Fibroblast of skin of scalp (primary cell): ENCODE data around the gene TEX2.
"Not testable (repeated sequence)": the region's sequence is repeated elsewhere in the genome, so short reads cannot be mapped to it uniquely, and the experiment has no call there.

Source experiments
- DNase-seq: peaks from one replicate; pipeline ENCODE4 v3.0.0-alpha.2; 2013

The TEX2 gene

DNA sequence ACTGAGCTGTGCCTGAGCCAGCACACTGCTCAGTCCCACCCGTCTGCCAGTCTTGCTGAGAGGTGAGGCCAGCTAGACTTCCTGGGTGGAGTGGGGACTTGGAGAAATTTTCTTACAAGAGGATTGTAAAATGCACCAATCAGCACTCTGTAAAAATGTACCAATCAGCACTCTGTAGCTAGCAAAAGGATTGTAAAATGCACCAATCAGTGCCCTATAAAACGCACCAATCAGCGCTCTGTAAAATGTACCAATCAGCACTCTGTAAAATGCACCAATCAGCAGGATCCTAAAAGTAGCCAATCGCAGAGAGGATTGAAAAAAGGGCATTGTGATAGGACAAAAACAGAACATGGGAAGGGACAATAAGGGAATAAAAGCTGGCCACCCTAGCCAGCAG lies 84.0 kb downstream of the TEX2 start:
- DNase-seq = not testable (repeated sequence)

DNA sequence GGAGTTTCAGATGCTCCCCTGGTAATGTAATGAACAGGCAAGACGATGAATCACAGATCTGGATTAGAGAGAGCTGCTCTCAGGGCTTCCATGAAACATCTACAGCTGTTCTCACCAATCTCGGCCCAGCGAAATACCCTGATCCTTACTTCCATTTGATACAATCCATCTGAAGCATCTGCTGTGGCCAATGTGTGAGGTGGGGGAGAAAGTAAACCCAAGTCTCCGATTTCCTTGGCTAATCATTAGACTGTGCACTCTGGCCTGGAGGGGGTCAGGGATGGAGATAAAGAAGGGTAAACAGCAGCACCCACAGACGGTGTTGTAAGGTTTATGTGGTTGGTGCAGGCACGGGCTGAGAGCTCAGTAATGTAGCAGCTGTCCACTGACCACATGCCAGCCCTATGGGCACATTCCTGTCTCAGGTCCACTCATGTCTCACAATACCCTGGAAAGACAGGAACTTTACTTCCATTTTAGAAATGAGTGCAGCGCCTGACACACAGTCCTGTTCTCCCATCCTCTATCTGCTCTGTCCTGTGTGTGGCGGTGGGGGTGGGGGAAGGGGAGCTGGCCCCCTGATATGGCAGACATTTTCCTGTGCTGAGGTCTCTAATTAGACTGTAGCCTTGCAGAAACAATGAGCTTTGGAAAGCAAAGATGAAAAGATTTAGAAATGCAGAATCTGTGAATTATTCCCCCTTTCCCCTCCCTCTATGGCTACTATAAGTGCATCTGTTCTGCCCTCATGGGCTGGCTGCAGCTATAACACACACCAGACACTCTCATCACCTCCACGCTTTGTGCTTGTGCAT lies 84.8 kb downstream of the TEX2 start:
- DNase-seq = no peak

DNA sequence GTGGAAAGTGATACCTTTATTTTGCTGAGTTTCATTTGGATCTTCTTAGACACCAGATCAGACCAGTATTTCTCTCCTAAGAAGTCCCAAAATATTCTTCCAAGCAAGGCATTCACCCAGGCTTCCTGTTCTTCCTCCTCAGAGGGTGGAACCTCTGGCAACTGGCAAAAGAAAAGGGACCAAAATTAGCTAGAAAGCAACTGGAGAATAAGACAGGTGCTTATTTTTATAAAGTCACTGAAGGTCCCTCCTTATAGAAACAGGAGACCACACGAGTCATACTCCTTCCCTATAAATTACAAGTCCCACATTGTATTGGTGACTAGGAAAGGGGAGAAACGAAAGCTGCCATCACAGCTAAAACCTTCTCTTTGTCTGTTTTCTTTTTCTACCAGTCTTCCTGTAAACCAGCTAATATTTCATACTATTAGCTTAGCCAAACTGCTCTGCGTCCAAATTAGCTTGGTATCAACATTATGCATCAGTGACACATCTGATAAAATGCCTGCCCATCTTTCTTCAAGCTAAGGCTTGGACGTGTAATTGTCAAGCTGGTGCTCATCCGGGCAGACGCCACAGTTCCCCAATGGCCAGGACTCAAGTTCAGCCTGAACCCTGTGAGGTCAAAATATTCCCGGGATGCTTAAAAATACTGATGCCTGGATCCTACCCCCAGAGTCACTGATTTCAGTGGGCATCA lies 85.6 kb downstream of the TEX2 start:
- DNase-seq = no peak

DNA sequence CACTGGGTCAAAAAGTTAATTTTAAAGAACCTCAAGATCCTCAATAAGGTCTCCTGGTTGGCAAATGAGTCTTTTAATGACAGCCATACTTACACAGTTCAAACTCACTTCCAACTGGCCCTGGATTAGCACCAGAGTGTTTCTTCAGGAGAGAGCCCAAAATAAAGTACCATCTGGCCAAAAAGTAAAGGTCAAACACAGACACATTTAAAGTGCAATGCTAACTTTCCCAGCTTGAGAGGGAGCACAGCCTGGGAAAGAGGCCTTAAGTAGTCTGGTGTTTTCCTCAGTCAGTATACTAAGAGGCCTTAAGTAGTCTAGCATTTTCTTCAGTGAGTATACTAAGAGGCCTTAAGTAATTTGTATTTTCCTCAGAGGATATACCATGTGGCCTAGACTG lies 86.5 kb downstream of the TEX2 start:
- no peak for DNase-seq

DNA sequence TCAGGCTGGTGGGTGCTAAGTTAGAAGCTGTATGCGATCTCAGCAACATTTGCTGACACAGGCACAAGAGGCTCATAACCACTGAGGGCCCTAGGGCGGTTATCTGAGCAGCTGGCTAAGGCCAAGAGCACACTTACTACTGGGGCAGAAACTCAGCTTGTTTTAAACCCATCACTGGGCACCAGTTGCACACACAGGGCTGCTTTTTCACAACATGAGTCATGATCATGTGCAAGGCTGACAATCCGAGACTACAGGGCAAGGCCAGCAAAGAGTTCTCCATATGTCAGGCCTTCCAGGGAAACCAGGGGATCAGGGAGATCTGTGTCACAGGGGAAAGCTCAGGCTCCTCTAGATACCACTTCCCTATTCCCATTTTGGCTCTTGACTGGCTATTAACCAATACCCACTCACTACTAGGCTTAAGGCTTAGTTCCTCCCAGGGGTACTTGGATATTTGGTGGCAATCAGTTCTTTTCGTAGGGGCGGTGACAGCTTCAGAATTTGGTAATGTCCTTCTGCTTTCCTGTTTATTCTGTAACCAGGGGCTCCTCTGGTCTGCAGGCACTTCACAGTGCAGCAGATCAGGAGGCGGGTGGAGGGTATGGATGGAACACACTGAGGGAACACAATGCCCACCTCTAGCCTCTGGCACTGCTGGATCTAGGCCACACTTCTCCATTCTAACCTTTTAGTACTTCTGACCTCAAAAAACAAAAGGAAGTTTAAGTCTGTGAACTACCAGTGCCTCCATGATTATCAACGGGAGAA lies 88.2 kb downstream of the TEX2 start:
- DNase-seq = no peak

DNA sequence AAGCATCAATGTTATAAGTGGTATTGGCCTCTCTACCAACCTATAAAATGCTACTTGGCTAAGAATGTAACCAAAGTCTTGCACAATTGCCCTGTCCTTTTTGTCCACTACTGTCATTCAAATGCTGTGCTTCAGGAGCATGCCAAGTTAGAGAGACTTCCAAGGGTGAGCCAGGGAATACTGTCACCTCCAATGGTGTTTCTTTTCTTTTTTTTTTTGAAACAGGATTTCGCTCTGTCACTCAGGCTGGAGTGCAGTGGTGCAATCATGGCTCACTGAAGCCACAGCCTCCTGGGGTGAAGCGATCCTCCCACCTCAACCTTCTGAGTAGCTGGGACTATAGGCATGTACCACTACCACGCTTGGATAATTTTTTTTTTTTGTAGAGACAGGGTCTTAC lies 89.4 kb downstream of the TEX2 start:
- DNase-seq = no peak

DNA sequence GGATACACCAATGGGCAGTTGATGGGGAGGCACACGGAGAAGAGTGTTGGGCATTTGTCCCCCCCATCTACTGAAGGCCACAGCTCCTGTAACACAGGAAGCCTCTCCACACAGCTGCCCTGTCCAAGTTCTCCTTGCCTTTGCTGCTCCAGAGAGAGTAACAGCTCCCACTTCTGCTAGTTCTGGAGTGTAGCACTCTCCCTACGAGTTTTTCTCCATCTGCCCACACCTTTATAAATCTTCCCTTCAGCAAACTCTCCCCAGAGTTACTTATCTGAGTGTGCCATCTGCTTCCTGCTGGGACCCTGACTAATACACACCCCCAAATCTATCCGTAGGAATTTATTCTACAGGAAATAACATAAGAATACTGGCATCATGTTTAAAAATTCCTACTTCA lies 90.5 kb downstream of the TEX2 start:
- no peak for DNase-seq

DNA sequence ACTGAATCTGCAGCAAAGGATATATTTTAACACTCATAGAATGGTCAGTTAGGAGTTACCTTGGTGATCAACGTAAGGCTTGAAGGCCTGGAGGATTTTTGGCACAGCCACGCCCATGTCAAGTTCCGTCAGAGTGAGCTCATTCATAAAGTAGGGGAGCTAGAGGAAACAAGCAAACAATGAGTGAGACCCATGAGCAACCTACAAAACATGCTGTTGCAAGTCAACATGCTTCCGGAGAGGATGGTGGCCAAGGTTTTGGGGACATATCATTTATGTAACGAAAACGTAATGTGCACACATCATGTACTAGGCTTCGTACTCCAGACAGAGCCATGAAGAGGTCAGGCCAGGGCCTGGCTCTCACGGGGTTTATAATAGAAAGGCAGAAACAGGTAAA lies 92.0 kb downstream of the TEX2 start:
- DNase-seq = no peak

DNA sequence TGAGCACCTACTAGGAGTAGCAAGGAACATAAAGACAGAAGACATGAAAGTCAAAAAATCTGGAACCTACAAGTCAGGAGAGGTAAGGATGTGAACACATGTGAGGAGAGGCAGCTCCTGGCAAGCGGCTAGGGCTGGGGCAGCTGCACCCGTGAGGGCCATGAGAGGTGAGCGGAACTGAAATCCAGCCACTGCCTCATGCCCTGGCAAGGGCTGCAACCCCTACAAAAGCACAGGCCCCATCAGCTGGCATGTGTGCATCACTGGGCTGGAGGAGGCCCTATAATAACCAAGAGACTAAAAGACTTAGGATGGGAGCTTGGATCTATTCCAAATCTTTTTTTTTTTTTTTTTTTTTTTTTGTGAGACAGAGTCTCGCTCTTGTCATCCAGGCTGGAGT lies 92.8 kb downstream of the TEX2 start:
- no peak for DNase-seq

DNA sequence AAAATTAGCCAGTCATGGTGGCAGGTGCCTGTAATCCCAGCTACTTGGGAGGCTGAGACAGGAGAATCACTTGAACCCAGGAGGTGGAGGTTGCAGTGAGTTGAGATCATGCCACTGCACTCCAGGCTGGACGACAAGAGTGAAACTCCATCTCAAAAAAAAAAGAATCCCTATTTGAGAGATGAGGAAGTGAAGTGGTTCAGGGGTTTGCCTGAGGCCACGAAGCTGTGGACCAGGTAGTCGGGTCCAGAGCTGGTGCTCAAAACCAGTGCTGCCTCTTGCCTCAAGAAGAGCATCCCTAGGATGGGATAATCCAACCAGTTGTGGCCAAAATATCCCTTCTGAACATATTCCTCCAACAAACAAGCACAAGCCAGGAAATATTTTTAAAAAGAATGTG lies 95.4 kb downstream of the TEX2 start:
- DNase-seq = not testable (repeated sequence)

DNA sequence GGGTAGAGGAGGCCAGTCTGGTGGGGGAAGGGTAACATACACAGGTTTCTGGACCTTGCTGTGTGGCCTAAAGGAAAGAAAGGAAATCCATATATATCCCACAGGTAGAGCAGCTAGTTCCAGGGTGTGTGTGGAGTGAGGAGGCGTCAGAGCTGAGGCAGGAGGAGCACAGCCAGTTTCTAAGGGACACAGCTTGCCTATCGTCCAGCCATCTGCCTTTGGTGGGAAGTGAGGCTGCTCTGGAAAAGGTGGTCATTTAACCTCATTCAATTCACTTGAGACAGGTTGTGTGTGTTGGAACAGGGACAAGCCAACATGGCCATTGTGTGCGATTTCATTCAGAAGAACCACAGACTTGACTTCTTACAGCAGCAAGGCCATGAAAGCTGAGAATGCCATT lies 96.2 kb downstream of the TEX2 start:
- no peak for DNase-seq

DNA sequence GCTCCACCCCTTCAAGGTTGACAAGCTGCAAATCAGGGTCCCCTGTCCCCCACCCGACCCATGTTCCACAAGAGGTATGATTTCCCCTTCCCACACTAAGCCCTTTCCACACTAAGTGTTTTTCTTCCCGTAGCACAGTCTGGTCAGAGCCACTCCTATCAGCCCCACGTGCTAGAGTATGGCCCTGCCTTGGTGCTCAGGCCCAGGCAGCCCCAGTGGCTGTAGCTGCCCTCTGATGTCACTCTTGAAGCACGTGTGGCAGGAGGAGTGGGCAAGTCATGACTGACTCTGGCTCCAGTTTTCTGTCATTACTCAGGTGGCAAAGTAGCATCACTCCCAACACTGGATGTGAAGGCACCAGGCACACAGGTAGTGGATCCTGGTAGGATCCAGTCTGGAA lies 97.7 kb downstream of the TEX2 start:
- DNase-seq = no peak

DNA sequence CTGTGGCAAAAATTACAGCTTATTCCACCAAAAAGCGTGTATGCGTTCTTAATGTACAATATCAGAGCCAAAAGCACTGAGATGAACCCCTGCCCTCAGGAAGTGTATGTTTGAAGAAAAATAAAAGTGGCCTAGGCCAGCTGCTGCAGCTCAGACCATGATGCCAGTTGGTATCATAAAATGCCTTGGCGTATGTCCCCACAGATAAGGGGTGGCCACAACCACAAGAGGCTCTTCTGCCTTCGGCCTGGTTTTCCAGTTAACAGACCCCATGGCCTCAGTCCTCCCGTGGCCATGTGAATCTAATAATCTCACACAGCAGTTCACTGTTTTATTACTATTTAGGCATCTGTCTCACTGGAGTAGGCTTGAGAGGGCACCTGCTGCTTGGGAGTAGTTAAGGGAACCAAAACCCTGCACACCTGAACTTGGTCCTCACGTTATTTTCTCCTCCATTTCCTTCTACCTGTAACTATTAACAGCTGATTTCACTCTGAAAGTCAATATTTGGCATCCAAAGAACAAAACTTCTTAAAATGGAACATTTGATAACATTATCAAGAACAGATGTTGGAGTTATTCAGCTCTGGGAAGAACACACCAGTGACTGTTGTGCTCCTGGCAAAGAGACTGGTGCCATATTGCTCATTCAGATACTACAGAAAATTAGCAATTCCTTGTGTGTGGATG lies 98.3 kb downstream of the TEX2 start:
- DNase-seq = no peak

DNA sequence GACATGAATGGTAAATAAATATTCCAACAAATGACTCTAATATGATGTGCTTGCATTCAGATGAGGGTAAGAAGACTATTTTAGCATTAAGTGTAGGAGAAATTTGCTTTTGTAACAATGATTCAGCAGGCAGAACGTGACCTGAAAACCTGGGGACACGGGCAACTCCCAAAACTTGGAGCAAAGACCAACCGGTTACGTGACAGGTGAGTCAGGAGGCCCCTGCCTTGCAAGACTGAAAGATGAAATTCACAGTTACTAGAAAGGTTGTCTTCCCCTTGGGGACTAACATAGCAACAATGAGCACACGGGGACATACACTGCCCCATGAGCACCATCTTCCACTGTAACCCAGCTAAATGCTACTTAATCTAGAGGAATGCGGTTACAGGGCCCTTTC lies 99.6 kb downstream of the TEX2 start:
- no peak for DNase-seq

DNA sequence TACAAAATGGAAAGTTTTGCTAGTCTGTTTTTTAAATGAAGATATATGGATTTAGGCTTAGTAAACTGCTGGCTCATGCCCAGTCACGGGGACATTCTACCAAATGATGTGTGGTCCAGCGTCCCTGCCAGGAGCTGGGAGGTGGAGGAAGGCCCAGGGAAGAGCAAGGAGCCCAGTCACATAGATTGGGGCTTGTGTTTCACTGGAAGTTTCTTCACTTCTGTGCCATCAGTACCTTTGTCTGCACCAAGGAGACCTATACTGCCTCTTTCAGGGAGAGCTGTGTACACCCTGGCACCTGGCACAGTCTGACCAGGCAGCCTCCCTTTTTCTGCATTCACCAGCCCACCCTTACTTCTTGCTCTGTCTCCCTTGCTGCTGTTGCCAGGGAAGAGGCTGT lies 100.5 kb downstream of the TEX2 start:
- no peak for DNase-seq

DNA sequence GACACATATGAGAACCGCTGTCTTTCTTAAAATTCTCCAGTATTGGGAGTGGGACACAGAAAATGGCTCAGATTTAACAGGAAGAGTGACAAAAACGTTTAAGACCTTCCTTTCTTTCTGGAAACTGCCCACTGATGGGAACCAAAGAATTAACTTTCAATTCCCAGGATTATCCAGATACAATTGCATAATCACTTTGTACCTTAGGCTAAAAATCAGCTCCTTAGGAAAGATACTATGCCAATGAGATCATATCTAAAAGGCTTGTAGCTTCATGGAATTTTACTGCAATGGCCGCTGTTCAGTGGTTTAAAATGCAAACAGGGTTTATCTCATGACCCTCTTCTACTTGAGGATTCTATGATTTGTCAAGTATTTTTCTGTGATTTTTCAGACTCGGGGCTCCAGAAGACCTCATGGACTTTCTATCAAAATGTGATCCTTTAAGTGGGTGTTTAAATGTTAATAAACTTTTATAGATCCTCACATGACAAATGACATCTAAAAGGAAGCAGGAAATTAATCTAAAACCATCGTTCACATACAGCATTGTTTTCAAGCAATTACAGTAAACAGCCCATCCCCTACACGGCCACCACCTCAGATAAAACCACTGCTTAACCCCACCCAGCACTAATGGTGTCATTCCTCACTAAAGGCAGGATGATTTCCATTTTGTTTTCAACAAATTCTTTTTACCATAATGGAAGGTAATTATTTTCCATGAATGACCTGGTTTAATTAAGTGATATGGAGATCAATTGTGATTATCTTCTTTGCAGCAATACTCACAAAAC lies 101.5 kb downstream of the TEX2 start:
- DNase-seq = no peak

DNA sequence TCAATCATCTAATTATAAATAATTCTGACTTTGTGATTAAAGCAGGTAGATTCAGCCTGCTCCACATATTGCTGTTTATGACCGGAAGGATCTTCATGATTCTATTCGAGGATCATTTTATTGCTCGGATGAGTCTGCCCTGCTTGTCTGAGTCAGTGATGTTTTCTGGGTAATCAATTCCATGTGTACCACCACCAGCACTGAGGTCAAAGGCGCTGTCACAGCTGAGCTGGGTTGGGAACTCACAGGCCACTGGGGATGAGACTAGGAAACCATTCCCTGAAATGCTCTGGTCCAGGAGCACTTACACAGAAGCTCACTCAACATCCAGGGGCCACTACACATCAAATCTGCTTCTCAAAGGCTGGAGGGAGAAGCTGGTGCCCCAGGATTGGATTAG lies 102.7 kb downstream of the TEX2 start:
- peak; percentile 50 for DNase-seq

DNA sequence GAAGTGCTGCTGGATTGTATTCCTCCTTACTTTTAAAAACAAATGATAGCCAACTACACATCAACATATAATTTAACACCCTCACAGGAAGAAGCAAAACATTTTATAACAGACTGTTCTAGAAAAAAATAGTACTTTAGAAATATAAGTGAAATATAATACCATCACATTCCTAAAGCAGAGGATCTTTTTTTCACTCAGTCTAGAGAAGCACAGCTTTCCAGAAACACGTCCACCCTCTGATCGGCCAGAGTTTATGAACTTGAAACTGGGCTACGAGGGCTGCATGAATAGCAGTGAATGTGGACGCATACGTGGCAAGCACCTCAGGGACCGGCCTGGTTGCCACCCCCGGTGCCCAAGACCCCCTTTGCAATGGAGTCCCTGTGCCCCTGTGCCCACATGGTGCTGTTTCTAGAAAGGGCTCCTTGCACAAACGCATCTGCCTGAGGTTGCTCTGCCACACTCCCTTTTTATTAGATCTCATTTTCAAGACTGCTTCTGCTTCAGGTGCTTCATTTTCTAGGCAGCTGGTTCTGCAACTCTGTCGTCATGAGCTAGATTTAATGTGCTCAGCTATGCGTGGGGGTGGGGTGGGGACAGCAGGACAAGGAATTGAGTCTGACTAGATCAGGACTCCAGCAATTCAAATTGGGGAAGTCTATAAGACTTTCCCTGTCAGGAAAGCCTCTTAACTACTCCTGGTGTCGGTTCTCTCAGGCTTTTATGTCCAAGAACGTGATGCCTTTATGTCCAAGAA lies 104.0 kb downstream of the TEX2 start:
- DNase-seq = no peak

DNA sequence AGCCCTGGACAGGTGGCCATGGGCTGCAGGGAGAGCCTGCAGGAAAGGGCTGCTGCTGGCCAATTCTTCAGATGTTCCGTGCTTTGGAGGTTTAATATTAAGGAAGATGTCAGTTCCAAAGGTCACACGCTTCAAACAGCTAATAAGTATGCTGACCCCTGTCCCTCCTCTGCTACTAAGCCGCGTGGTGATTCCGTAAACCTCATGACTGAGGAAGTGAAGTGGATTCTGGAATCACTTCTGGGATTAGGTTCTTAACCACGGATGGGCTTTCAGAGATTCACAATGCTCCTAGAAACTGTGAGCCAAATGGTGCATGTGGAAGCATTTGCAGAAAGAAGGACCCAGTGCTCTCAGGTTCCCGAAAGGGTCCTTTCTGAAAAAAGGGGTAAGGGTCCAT lies 104.7 kb downstream of the TEX2 start:
- DNase-seq = no peak

DNA sequence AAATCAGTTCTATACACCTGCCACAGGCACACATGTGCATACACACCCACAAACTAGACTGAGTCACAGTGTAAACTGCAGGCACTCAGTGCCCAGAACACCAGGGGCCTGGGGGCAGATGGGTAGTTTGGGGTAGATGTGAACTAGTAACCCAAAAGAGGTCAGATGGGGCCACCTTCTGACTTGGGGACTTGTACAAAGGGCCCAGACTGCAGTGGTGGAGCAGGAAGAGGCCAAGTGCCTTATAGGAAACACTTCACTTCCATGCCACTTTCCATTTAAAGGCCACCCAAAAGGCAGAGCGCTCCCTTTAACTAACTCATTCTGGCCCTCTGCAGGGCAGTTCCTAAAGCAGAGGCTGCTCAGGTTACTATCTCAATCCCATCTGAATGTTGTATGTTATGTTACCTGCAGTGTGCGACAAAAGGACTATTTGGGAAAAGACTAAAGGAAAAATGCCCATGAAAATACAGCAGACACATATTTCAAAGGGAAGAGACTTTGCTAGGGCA lies 105.3 kb downstream of the TEX2 start:
- no peak for DNase-seq

DNA sequence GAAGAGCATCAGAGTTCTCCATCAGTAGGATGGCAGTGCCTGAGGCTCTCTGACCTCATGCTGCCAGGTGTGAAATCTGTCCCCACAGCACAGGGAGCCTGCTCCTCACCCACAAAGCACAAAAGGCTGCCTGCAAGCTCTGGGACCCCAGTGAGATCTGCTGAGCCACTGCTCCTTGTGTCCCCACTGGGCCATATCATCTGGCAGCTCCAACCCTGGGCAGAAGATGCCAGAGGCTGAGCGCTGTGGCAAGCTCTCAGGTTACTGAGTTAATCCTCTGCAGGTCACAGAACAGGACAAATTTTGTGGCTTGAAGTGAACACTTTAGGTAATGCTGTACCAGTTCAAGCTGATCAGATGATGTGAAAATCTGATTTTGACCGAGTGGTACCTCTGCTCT lies 106.4 kb downstream of the TEX2 start:
- DNase-seq = no peak
